GM23338 (cell line): ENCODE data around the gene P2RY6. TPM values are rescaled to one million over a fixed set of nuclear protein-coding genes. Genes with fewer than 3 reads are reported as not detected.

Experiments used
- ATAC-seq: fragments of 200-7000 bp; cut with Tn5 transposase; 3 replicates; pipeline ENCODE4 v1.9.1; 2020
- DNase-seq: peaks from one replicate; pipeline ENCODE4 v3.0.0-alpha.2; 2015; ENCODE audit warnings: low spot score
- H2AFZ ChIP-seq: fragments of 200-600 bp; sonication (generic); 2 replicates; pipeline ENCODE4 v1.8.0; 2016; ENCODE audit warnings: antibody characterized with exemption, mild to moderate bottlenecking, moderate library complexity
- H3F3A ChIP-seq: fragments of 200-600 bp; sonication (generic); replicated peaks from 2 replicates; pipeline ENCODE4 v1.8.0; 2017; ENCODE audit warnings: antibody characterized with exemption, mixed run types, low read depth
- H3K27ac ChIP-seq: fragments of 200-600 bp; sonication (generic); 2 replicates; pipeline ENCODE4 v1.6.1; 2016; ENCODE audit warnings: low read depth
- H3K27me3 ChIP-seq: fragments of 200-600 bp; sonication (generic); 2 replicates; pipeline ENCODE4 v1.8.0; 2016; ENCODE audit warnings: mild to moderate bottlenecking, mixed run types, moderate library complexity; ENCODE audit not compliant: insufficient read depth
- H3K36me3 ChIP-seq: fragments of 200-600 bp; sonication (generic); 2 replicates; pipeline ENCODE4 v1.8.0; 2016; ENCODE audit warnings: mild to moderate bottlenecking; ENCODE audit not compliant: insufficient read depth
- H3K4me1 ChIP-seq: fragments of 200-600 bp; sonication (generic); 2 replicates; pipeline ENCODE4 v1.8.0; 2016; ENCODE audit warnings: mild to moderate bottlenecking, moderate library complexity; ENCODE audit not compliant: insufficient read depth
- H3K4me2 ChIP-seq: fragments of 200-600 bp; sonication (generic); 2 replicates; pipeline ENCODE4 v1.7.1; 2017; ENCODE audit warnings: mixed run types
- H3K4me3 ChIP-seq: fragments of 200-600 bp; sonication (generic); 2 replicates; pipeline ENCODE4 v1.6.1; 2016; ENCODE audit warnings: mixed run types
- H3K79me2 ChIP-seq: fragments of 200-600 bp; sonication (generic); replicated peaks from 2 replicates; pipeline ENCODE4 v1.8.0; 2017; ENCODE audit warnings: mild to moderate bottlenecking; ENCODE audit not compliant: insufficient read depth
- H3K9me2 ChIP-seq: fragments of 200-600 bp; sonication (generic); 2 replicates; pipeline ENCODE4 v1.8.0; 2017; ENCODE audit not compliant: insufficient read depth
- H4K20me1 ChIP-seq: fragments of 200-600 bp; sonication (generic); replicated peaks from 2 replicates; pipeline ENCODE4 v1.8.0; 2017; ENCODE audit warnings: mild to moderate bottlenecking; ENCODE audit not compliant: insufficient read depth
- H3K27ac Mint-ChIP-seq: 2 replicates; pipeline ENCODE4 v1.8.0; 2020; ENCODE audit warnings: inconsistent platforms, mild to moderate bottlenecking, moderate library complexity, mixed read lengths
- H3K27me3 Mint-ChIP-seq: 3 replicates; pipeline ENCODE4 v1.8.0; 2022; ENCODE audit warnings: low read depth, mild to moderate bottlenecking, moderate library complexity, mixed read lengths, inconsistent platforms; ENCODE audit not compliant: insufficient read depth, poor library complexity
- H3K36me3 Mint-ChIP-seq: 3 replicates; pipeline ENCODE4 v1.8.0; 2021; ENCODE audit warnings: low read depth, mild to moderate bottlenecking, inconsistent platforms, moderate library complexity, mixed read lengths
- H3K4me1 Mint-ChIP-seq: 3 replicates; pipeline ENCODE4 v1.8.0; 2020; ENCODE audit warnings: mild to moderate bottlenecking, inconsistent platforms, mixed read lengths
- H3K4me3 Mint-ChIP-seq: 3 replicates; pipeline ENCODE4 v1.8.0; 2021; ENCODE audit warnings: moderate library complexity, mild to moderate bottlenecking, inconsistent platforms, mixed read lengths
- H3K9me3 Mint-ChIP-seq: 3 replicates; pipeline ENCODE4 v1.8.0; 2020; ENCODE audit warnings: moderate library complexity, mild to moderate bottlenecking, inconsistent platforms, mixed read lengths
- CREB1 ChIP-seq: fragments of 250-450 bp; sonication (Bioruptor Pico); IDR thresholded peaks from 2 replicates; pipeline ENCODE4 v1.5.0; 2020; ENCODE audit warnings: low read depth, mild to moderate bottlenecking, moderate library complexity
- EZH2 ChIP-seq: fragments of 200-600 bp; sonication (generic); IDR thresholded peaks from one replicate; pipeline ENCODE4 v1.8.0; 2017; ENCODE audit warnings: antibody characterized with exemption, mild to moderate bottlenecking, low read depth; ENCODE audit not compliant: unreplicated experiment
- EZH2phosphoT487 ChIP-seq: fragments of 200-600 bp; sonication (generic); IDR thresholded peaks from one replicate; pipeline ENCODE4 v1.8.1; 2018; ENCODE audit warnings: antibody characterized with exemption; ENCODE audit not compliant: unreplicated experiment
- JUNB ChIP-seq: IDR thresholded peaks from one replicate; pipeline ENCODE4 v1.6.1; 2016; ENCODE audit warnings: antibody characterized with exemption; ENCODE audit not compliant: unreplicated experiment
- NANOG ChIP-seq: IDR thresholded peaks from 2 replicates; pipeline ENCODE4 v1.6.1; 2016; ENCODE audit warnings: antibody characterized with exemption, borderline replicate concordance
- STAT1 ChIP-seq: IDR thresholded peaks from one replicate; pipeline ENCODE4 v1.6.1; 2016; ENCODE audit warnings: antibody characterized with exemption; ENCODE audit not compliant: unreplicated experiment
- ZNF114 ChIP-seq: fragments of 250-450 bp; sonication (Bioruptor Pico); IDR thresholded peaks from 2 replicates; pipeline ENCODE4 v1.5.0; 2020; ENCODE audit warnings: mild to moderate bottlenecking, moderate library complexity
- ZNF462 ChIP-seq: fragments of 250-450 bp; sonication (Bioruptor Pico); IDR thresholded peaks from 2 replicates; pipeline ENCODE4 v1.5.0; 2020; ENCODE audit warnings: mild to moderate bottlenecking, moderate library complexity
- polyA plus RNA-seq: library from polyadenylated mRNA; unstranded; fragments of >200 nt; fragmentation: Nextera tagmentation; extraction: Ambion mirVana; gene quantifications from 2 replicates; pipeline ENCODE4 v1.2.1, GENCODE V29; 2016
- total RNA-seq: library from RNA; depleted of rRNA; stranded (reverse); fragments of >200 nt; shearing (Covaris generic); gene quantifications from 2 replicates; pipeline ENCODE4 v1.2.3, GENCODE V29; 2014
- TF ChIP-seq, protein P1 (sequence below): IDR thresholded peaks from one replicate; pipeline ENCODE4 v1.6.1; 2018; ENCODE audit warnings: antibody characterized with exemption; ENCODE audit not compliant: unreplicated experiment

The P2RY6 gene
- total and polyA plus RNA-seq, 2 experiments from 2014 or later, result not detected

- TF ChIP-seq ZNF462 (CRISPR knock-in tag) (no peak), NANOG (no peak), CREB1 (CRISPR knock-in tag) (no peak), EZH2 (no peak), STAT1 (no peak), ZNF114 (CRISPR knock-in tag) (no peak), EZH2phosphoT487 (no peak), JUNB (no peak)
Observed at GRCh38 chr11:73310661-73311393, 38.7 kb downstream of the P2RY6 start (continued).

DNA sequence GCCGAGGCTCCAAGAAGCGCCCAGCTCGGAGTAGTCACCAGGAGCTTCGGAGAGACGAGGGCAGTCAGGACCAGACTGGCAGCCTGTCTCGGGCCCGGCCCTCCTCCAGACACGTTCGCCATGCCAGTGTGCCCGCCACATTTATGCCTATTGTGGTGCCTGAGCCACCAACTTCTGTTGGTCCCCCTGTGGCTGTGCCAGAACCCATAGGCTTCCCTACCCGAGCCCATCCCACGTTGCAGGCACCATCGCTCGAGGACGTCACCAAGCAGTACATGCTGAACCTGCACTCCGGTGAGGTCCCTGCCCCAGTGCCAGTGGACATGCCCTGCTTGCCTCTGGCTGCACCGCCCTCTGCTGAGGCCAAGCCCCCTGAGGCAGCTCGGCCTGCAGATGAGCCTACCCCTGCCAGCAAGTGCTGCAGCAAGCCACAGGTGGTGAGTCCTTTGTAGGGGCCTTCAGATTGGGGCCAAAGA, 39.3 kb downstream of the P2RY6 start:
- Histone ChIP-seq H4K20me1 (peaks cover 23% of the 10 kb centered on the region), H3K4me1 (peaks cover 7% of the 10 kb centered on the region), H3F3A (no peaks in the 10 kb centered on the region), H3K4me2 (no peak overlapping the region), H3K36me3 (no peaks in the 10 kb centered on the region), H3K4me3 (no peak overlapping the region), H3K79me2 (0 out of 2 replicates have a peak, but pooled peaks cover 8% of the 10 kb centered on the region), H2AFZ (no peak overlapping the region), H3K27ac (no peak overlapping the region), H3K9me2 (no peaks in the 10 kb centered on the region), H3K27me3 (peaks cover 19% of the 10 kb centered on the region)
- peaks cover 36% of the 10 kb centered on the region for H3K27me3 Mint-ChIP-seq
- no peak overlapping the region for H3K4me3 Mint-ChIP-seq
- peaks cover 3% of the 10 kb centered on the region for H3K36me3 Mint-ChIP-seq
- no peak overlapping the region for H3K27ac Mint-ChIP-seq
- H3K9me3 Mint-ChIP-seq, result no peaks in the 10 kb centered on the region
- H3K4me1 Mint-ChIP-seq, result peaks cover 37% of the 10 kb centered on the region
- ATAC-seq, result no peak
- no peak for DNase-seq
- TF ChIP-seq STAT1, result no peak
- no peak for TF ChIP-seq NANOG
- TF ChIP-seq CREB1 (CRISPR knock-in tag), result no peak
- TF ChIP-seq, protein P1, sequence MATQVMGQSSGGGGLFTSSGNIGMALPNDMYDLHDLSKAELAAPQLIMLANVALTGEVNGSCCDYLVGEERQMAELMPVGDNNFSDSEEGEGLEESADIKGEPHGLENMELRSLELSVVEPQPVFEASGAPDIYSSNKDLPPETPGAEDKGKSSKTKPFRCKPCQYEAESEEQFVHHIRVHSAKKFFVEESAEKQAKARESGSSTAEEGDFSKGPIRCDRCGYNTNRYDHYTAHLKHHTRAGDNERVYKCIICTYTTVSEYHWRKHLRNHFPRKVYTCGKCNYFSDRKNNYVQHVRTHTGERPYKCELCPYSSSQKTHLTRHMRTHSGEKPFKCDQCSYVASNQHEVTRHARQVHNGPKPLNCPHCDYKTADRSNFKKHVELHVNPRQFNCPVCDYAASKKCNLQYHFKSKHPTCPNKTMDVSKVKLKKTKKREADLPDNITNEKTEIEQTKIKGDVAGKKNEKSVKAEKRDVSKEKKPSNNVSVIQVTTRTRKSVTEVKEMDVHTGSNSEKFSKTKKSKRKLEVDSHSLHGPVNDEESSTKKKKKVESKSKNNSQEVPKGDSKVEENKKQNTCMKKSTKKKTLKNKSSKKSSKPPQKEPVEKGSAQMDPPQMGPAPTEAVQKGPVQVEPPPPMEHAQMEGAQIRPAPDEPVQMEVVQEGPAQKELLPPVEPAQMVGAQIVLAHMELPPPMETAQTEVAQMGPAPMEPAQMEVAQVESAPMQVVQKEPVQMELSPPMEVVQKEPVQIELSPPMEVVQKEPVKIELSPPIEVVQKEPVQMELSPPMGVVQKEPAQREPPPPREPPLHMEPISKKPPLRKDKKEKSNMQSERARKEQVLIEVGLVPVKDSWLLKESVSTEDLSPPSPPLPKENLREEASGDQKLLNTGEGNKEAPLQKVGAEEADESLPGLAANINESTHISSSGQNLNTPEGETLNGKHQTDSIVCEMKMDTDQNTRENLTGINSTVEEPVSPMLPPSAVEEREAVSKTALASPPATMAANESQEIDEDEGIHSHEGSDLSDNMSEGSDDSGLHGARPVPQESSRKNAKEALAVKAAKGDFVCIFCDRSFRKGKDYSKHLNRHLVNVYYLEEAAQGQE, result no peak
